ENCODE results near the gene SCN7A.

The SCN7A gene

DNA sequence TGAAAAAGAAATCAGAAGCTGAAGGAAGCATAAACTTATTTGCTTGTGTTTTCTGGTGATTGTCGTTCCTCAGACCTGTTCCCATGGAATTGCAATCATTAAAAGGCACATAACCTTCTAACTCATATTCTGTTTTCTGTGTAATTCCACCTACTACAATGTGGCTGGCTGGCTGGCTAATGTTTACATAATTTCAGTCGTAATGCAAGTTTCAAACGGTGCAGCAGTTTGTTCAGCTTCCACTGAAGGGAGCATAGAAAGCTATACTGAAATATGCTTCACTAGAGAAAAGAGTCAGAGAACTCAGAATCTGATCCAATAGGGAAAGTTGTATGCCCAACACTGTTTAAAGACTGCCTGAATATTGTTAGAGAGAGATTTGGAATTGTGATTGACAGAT lies 27.1 kb upstream of the SCN7A start:
- no peak overlapping the region for H3K27ac ChIP-seq (ENCODE audit: low read length)
- no peaks in the 10 kb centered on the region for H3K9me2 ChIP-seq (replicated peaks; ENCODE audit: insufficient read depth, low read length)
- no peaks in the 10 kb centered on the region for H3K4me1 ChIP-seq (ENCODE audit: low read length)
- no peak overlapping the region for H3K4me3 ChIP-seq (ENCODE audit: low read length)
- H3K4me2 ChIP-seq (ENCODE audit: low read depth, low read length) = no peak overlapping the region
- H3F3A ChIP-seq (ENCODE audit: insufficient read depth, low read length) = no peaks in the 10 kb centered on the region
- no peaks in the 10 kb centered on the region for H3K27me3 ChIP-seq (replicated peaks; ENCODE audit: insufficient read depth, low read length)
- no peaks in the 10 kb centered on the region for H4K20me1 ChIP-seq (ENCODE audit: insufficient read depth, low read length)
- H2AFZ ChIP-seq (ENCODE audit: low read length) = no peak overlapping the region
- no peaks in the 10 kb centered on the region for H3K36me3 ChIP-seq (replicated peaks; ENCODE audit: insufficient read depth, low read length)
- TF ChIP-seq, protein P1, sequence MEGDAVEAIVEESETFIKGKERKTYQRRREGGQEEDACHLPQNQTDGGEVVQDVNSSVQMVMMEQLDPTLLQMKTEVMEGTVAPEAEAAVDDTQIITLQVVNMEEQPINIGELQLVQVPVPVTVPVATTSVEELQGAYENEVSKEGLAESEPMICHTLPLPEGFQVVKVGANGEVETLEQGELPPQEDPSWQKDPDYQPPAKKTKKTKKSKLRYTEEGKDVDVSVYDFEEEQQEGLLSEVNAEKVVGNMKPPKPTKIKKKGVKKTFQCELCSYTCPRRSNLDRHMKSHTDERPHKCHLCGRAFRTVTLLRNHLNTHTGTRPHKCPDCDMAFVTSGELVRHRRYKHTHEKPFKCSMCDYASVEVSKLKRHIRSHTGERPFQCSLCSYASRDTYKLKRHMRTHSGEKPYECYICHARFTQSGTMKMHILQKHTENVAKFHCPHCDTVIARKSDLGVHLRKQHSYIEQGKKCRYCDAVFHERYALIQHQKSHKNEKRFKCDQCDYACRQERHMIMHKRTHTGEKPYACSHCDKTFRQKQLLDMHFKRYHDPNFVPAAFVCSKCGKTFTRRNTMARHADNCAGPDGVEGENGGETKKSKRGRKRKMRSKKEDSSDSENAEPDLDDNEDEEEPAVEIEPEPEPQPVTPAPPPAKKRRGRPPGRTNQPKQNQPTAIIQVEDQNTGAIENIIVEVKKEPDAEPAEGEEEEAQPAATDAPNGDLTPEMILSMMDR (IDR thresholded peaks at IDR 0.05; ENCODE audit: low read length) = no peak
- TF ChIP-seq EZH2phosphoT487 (IDR thresholded peaks at IDR 0.05; ENCODE audit: low read length) (no peak), EZH2 (optimal IDR thresholded peaks at IDR 0.05; ENCODE audit: low read depth, low read length) (no peak)
- H3K79me2 ChIP-seq (ENCODE audit: low read length) = no peaks in the 10 kb centered on the region
- no peak overlapping the region for H3K9ac ChIP-seq (ENCODE audit: low read length)
- no peak for DNase-seq
- H3K9me3 ChIP-seq (replicated peaks; ENCODE audit: insufficient read depth, low read length) = no peaks in the 10 kb centered on the region

GRCh38 chr2:166520604-166521003 lies 26.6 kb upstream of the SCN7A start:
- Histone ChIP-seq H3K79me2 (ENCODE audit: low read length) (no peaks in the 10 kb centered on the region), H4K20me1 (ENCODE audit: insufficient read depth, low read length) (no peaks in the 10 kb centered on the region), H2AFZ (ENCODE audit: low read length) (no peak overlapping the region), H3K36me3 (replicated peaks; ENCODE audit: insufficient read depth, low read length) (no peaks in the 10 kb centered on the region), H3K4me1 (ENCODE audit: low read length) (no peaks in the 10 kb centered on the region), H3K27ac (ENCODE audit: low read length) (no peak overlapping the region), H3F3A (ENCODE audit: insufficient read depth, low read length) (no peaks in the 10 kb centered on the region), H3K9ac (ENCODE audit: low read length) (no peak overlapping the region), H3K4me2 (ENCODE audit: low read depth, low read length) (no peak overlapping the region), H3K4me3 (ENCODE audit: low read length) (no peak overlapping the region), H3K9me2 (replicated peaks; ENCODE audit: insufficient read depth, low read length) (no peaks in the 10 kb centered on the region), H3K27me3 (replicated peaks; ENCODE audit: insufficient read depth, low read length) (no peaks in the 10 kb centered on the region), H3K9me3 (replicated peaks; ENCODE audit: insufficient read depth, low read length) (no peaks in the 10 kb centered on the region)
- TF ChIP-seq, protein P1 (IDR thresholded peaks at IDR 0.05; ENCODE audit: low read length) = no peak
- TF ChIP-seq EZH2phosphoT487 (IDR thresholded peaks at IDR 0.05; ENCODE audit: low read length) = no peak
- no peak for TF ChIP-seq EZH2 (optimal IDR thresholded peaks at IDR 0.05; ENCODE audit: low read depth, low read length)
- DNase-seq = no peak

DNA sequence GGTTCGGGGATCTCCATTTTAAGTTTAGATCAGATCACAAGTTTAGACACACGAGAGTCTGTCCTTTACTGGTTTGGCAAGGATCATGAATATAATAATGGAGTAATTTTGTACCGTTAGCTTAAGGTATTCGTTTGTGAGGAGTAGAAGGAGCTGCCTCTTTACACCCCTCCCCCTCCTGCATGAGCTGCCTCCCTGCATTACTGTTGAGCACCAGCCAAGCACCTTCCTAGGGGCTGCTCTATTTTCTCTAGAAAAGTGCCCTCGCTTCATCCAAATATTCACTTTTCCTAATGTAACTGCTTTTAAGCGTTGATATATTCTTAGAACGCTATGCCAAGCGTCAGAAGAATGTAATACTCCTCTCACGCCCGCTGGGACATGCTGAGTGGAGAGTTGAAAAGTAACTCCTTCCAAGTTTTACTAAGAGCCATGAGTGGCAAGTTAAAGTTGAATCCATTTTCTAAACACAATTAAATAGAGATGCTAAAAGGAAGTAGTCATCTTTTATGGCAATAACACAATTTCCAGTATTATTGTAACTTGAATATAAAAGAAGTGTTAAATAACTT lies 25.4 kb upstream of the SCN7A start:
- TF ChIP-seq EZH2 (optimal IDR thresholded peaks at IDR 0.05; ENCODE audit: low read depth, low read length) (no peak), EZH2phosphoT487 (IDR thresholded peaks at IDR 0.05; ENCODE audit: low read length) (no peak)
- TF ChIP-seq, protein P1 (IDR thresholded peaks at IDR 0.05; ENCODE audit: low read length) = no peak
- Histone ChIP-seq H4K20me1 (ENCODE audit: insufficient read depth, low read length) (no peaks in the 10 kb centered on the region), H3K9me2 (replicated peaks; ENCODE audit: insufficient read depth, low read length) (no peaks in the 10 kb centered on the region), H3K79me2 (ENCODE audit: low read length) (no peaks in the 10 kb centered on the region), H3K27me3 (replicated peaks; ENCODE audit: insufficient read depth, low read length) (no peaks in the 10 kb centered on the region), H3F3A (ENCODE audit: insufficient read depth, low read length) (no peaks in the 10 kb centered on the region), H3K4me2 (ENCODE audit: low read depth, low read length) (no peak overlapping the region), H3K4me3 (ENCODE audit: low read length) (no peak overlapping the region), H3K36me3 (replicated peaks; ENCODE audit: insufficient read depth, low read length) (no peaks in the 10 kb centered on the region), H3K27ac (ENCODE audit: low read length) (no peak overlapping the region), H3K4me1 (ENCODE audit: low read length) (no peaks in the 10 kb centered on the region), H3K9ac (ENCODE audit: low read length) (no peak overlapping the region), H2AFZ (ENCODE audit: low read length) (no peak overlapping the region), H3K9me3 (replicated peaks; ENCODE audit: insufficient read depth, low read length) (no peaks in the 10 kb centered on the region)
- DNase-seq = no peak

Measured in MM.1S (cell line).